ENCODE measurements around the gene PLEKHH1. TPM values are rescaled to one million over a fixed set of nuclear protein-coding genes. Genes with fewer than 3 reads are reported as not detected.
"Not testable (repeated sequence)": the region's sequence is repeated elsewhere in the genome, so short reads cannot be mapped to it uniquely, and the experiment has no call there.

PLEKHH1 gene
- total and polyA plus RNA-seq, 8 donors, result 1.2 to 19.2 (median 15.3) TPM

DNA sequence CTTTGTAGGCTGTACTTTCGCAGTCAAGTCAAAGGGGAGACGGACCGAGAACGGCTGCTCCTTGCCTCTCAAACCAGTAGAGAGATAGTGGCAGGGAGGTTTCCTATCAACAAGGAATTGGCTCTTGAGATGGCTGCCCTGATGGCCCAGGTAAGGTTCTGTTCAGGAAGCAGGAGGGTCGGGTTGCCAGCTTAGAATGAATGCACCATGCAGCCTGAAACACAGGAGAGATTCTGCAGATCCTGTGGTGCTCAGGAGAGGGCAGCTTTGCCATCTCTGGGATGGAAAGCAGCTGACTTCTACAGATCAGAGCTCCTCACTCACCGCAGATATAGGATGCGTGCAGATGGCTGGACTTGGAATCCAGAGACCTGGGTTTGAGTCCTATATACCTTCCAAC lies 49.0 kb downstream of the PLEKHH1 start:
- DNase-seq, result no peak
- ATAC-seq, result no peak
- intact Hi-C loops (cut with DNase I), result no loop called here
- Histone ChIP-seq H3K27ac (no peak overlapping the region), H3K27me3 (no peaks in the 10 kb centered on the region), H3K4me1 (no peaks in the 10 kb centered on the region), H3K9me3 (no peaks in the 10 kb centered on the region), H3K4me3 (no peak overlapping the region), H3K36me3 (peaks cover 0 to 12% of the 10 kb centered on the region in 2 donors)
- TF ChIP-seq CTCF (IDR thresholded peaks at IDR 0.05), result no peak

- intact Hi-C loops (cut with DNase I), result no loop called here
- no peak overlapping the region for H3K27ac ChIP-seq
These were observed 50.9 kb downstream of the PLEKHH1 start for GRCh38 chr14:67583711-67584644.

DNA sequence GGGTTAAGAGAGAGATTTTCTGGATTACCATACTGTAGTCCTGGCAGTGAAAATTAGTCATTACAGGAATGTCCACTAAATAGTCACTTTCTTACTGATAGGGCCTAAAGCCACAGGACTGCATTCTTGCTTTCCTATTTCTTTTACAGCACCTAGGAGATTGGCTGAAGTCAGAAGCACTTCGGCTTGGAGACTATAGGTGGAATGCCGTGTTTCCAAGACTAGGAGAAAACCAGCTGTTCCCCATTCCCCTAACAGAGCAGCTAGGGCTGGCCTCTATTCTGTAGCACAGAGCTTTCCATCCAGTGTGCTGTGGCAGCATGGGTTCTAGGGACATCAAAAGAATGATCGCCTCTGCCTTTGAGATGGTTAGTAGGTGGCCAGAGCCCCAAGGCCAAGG lies 51.9 kb downstream of the PLEKHH1 start:
- no peaks in the 10 kb centered on the region for H3K9me3 ChIP-seq
- intact Hi-C loops (cut with DNase I), result no loop called here
- H3K36me3 ChIP-seq, result peaks cover 0 to 34% of the 10 kb centered on the region in 2 donors
- no peak overlapping the region for H3K4me3 ChIP-seq
- no peak overlapping the region for H3K27ac ChIP-seq
- DNase-seq (no peak), ATAC-seq (no peak)
- H3K4me1 ChIP-seq, result no peaks in the 10 kb centered on the region
- no peak for TF ChIP-seq CTCF (IDR thresholded peaks at IDR 0.05)
- H3K27me3 ChIP-seq, result no peaks in the 10 kb centered on the region

More at GRCh38 chr14:67583711-67584644, 50.9 kb downstream of the PLEKHH1 start:
- H3K36me3 ChIP-seq, result peaks cover 0 to 25% of the 10 kb centered on the region in 2 donors
- TF ChIP-seq CTCF (IDR thresholded peaks at IDR 0.05), result peak; percentile 35 to 65
- H3K9me3 ChIP-seq, result no peaks in the 10 kb centered on the region
- no peaks in the 10 kb centered on the region for H3K27me3 ChIP-seq
- H3K4me3 ChIP-seq, result no peak overlapping the region
- H3K4me1 ChIP-seq, result no peaks in the 10 kb centered on the region
- ATAC-seq (peak; percentile 93), DNase-seq (peak in 2 of 4 donors; percentile 26 to 59)

DNA sequence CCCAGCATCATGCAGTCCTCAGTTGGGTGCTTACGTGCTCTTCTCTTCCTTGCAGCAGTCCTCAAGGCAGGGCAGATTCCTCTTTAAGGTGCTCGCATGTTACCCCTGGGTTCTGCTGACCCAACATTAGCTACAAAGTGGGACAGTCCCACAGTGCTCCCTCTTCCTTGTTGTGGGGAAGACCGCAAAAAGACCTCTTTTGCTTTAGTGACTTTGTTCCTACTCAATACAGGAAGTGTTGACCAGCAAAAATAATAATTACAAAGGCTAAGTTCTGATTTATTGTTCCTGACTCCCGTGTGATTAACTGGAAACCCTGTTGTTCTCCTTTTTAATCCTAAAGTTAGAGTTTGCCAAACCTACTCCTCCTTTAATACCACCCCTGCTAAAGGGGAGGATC lies 53.3 kb downstream of the PLEKHH1 start:
- intact Hi-C loops (cut with DNase I), result no loop called here
- H3K36me3 ChIP-seq, result peaks cover 0 to 48% of the 10 kb centered on the region in 2 donors
- ATAC-seq, result no peak
- no peak overlapping the region for H3K4me3 ChIP-seq
- no peak for TF ChIP-seq CTCF (IDR thresholded peaks at IDR 0.05)
- no peaks in the 10 kb centered on the region for H3K4me1 ChIP-seq
- no peak for DNase-seq
- H3K27ac ChIP-seq, result no peak overlapping the region
- no peaks in the 10 kb centered on the region for H3K9me3 ChIP-seq
- no peaks in the 10 kb centered on the region for H3K27me3 ChIP-seq

- ATAC-seq (no peak), DNase-seq (no peak)
- Histone ChIP-seq H3K4me1 (no peaks in the 10 kb centered on the region), H3K4me3 (no peak overlapping the region), H3K27ac (no peak overlapping the region), H3K36me3 (peaks cover 0 to 68% of the 10 kb centered on the region in 2 donors), H3K9me3 (no peaks in the 10 kb centered on the region), H3K27me3 (no peaks in the 10 kb centered on the region)
- no peak for TF ChIP-seq CTCF (IDR thresholded peaks at IDR 0.05)
- intact Hi-C loops (cut with DNase I), result no loop called here
These were observed 56.2 kb downstream of the PLEKHH1 start for GRCh38 chr14:67589204-67589770.

DNA sequence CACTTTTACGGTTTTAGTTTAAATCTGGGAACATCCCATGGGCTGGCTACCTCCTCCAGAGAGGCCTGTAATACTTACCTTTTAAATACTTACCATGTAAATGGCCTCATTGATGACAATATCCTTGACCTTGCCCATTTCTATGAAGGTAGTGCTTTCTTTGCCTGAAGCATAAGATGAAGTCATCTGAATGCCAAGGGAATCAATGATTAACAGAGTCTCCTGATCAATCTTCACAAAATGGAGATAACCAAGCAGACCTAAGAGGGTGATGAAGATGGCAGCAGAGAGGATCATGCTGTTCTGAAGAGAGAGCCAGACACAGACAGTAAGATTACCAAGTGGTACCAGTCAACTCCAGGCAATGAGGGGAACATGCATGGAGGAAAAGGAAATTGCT lies 60.6 kb downstream of the PLEKHH1 start:
- H3K36me3 ChIP-seq, result peaks cover 0 to 46% of the 10 kb centered on the region in 2 donors
- ATAC-seq; H3K4me3 ChIP-seq; H3K4me1 ChIP-seq; H3K27ac ChIP-seq; H3K9me3 ChIP-seq; H3K27me3 ChIP-seq; intact Hi-C loops (cut with DNase I); DNase-seq: not testable (repeated sequence)
